ENCODE data around the gene CHRDL2. TPM values are rescaled to one million over a fixed set of nuclear protein-coding genes. Genes with fewer than 3 reads are reported as not detected.

CHRDL2 gene
- total RNA-seq, 4 donors from 2014 or later: 2.2 to 20.9 (median 4.0) TPM

- Histone ChIP-seq H3K27me3 (no peaks in the 10 kb centered on the region), H3K36me3 (no peaks in the 10 kb centered on the region), H3K9me3 (no peaks in the 10 kb centered on the region), H3K27ac (peak overlapping the region; percentile 96 to 99 (median 98)), H3K4me3 (peak overlapping the region; percentile 80 to 98 (median 98)), H3K4me1 (peaks cover 16 to 54% (median 28%) of the 10 kb centered on the region in 4 donors)
- intact Hi-C loops (cut with DNase I; ENCODE audit: low total_unique reads): no loop called here
- no peak for TF ChIP-seq POLR2A (IDR thresholded peaks at IDR 0.05)
- TF ChIP-seq CTCF (IDR thresholded peaks at IDR 0.05): no peak
- no peak for TF ChIP-seq EP300 (IDR thresholded peaks at IDR 0.05; ENCODE audit: low read depth)
- no peak for TF ChIP-seq POLR2AphosphoS5 (IDR thresholded peaks at IDR 0.05)
- in situ Hi-C loops (cut with MboI; ENCODE audit: low pct_ligation_motif_present in 1 of 4, low pct_unique_long_range_greater_than_20kb in 1 of 4, low sequenced_read_pairs in 3 of 4): loop anchor here in 3 of 4 donors (25.0 kb wide), 2 partner anchors 138 to 288 kb away; partner anchors contain the start of gene KCNE3 (in 3 of the 3)
- 9 to 10% methylated on average over 2 of the region's 2 CpGs for WGBS, 2 donors (ENCODE audit: low coverage in 1 of 2)
- no peak for DNase-seq
Observed at GRCh38 chr11:74749965-74750296, 18.7 kb upstream of the CHRDL2 start.

GRCh38 chr11:74749127-74749964 is 18.1 kb upstream of the CHRDL2 start:
- no peak for TF ChIP-seq EP300 (IDR thresholded peaks at IDR 0.05; ENCODE audit: low read depth)
- TF ChIP-seq POLR2AphosphoS5 (IDR thresholded peaks at IDR 0.05): no peak
- no peak for TF ChIP-seq POLR2A (IDR thresholded peaks at IDR 0.05)
- no peak for TF ChIP-seq CTCF (IDR thresholded peaks at IDR 0.05)
- Histone ChIP-seq H3K9me3 (no peaks in the 10 kb centered on the region), H3K4me1 (peaks cover 13 to 48% (median 23%) of the 10 kb centered on the region in 4 donors), H3K4me3 (peak overlapping the region; percentile 97 to 99 (median 98)), H3K36me3 (no peaks in the 10 kb centered on the region), H3K27me3 (no peaks in the 10 kb centered on the region), H3K27ac (peak overlapping the region; percentile 96 to 99 (median 98))
- intact Hi-C loops (cut with DNase I; ENCODE audit: low total_unique reads) (no loop called here), in situ Hi-C loops (cut with MboI; ENCODE audit: low pct_ligation_motif_present in 1 of 4, low pct_unique_long_range_greater_than_20kb in 1 of 4, low sequenced_read_pairs in 3 of 4) (loop anchor here in 3 of 4 donors (25.0 kb wide), 2 partner anchors 137 to 287 kb away; partner anchors contain the start of gene KCNE3 (in 3 of the 3))
- DNase-seq: peak; percentile 54
- WGBS, 2 donors (ENCODE audit: low coverage in 1 of 2): 0 to 2% methylated on average over 6 to 46 of the region's 63 CpGs

- Histone ChIP-seq H3K27me3 (no peaks in the 10 kb centered on the region), H3K36me3 (no peaks in the 10 kb centered on the region), H3K4me3 (peak within 1 kb of the TSS; percentile 97 to 99 (median 98)), H3K27ac (peak within 1 kb of the TSS; percentile 96 to 99 (median 98)), H3K4me1 (peaks cover 13 to 39% (median 18%) of the 10 kb centered on the region in 4 donors), H3K9me3 (no peaks in the 10 kb centered on the region)
- WGBS, 2 donors (ENCODE audit: low coverage in 1 of 2): 0 to 3% methylated on average over 5 to 31 of the region's 47 CpGs
- no peak for TF ChIP-seq CTCF (IDR thresholded peaks at IDR 0.05)
- peak; percentile 70 to 75 (median 72) for TF ChIP-seq POLR2AphosphoS5 (IDR thresholded peaks at IDR 0.05)
- peak; percentile 74 for TF ChIP-seq POLR2A (IDR thresholded peaks at IDR 0.05)
- intact Hi-C loops (cut with DNase I; ENCODE audit: low total_unique reads): no loop called here
- DNase-seq: peak; percentile 94
- in situ Hi-C loops (cut with MboI; ENCODE audit: low pct_ligation_motif_present in 1 of 4, low pct_unique_long_range_greater_than_20kb in 1 of 4, low sequenced_read_pairs in 3 of 4): loop anchor here in 3 of 4 donors (25.0 kb wide), 2 partner anchors 136 to 286 kb away; partner anchors contain the start of gene KCNE3 (in 3 of the 3)
Observed at GRCh38 chr11:74748211-74749126, 17.2 kb upstream of the CHRDL2 start, which contains the start of gene RNF169. Gene RNF169, plus strand, starts transcription at chr11:74748849. Its CDS starts 32 bp downstream, at chr11:74748881.
